SKM-1 treated with dmso at 0.1 percent for 144 hours (cell line): Measurements from ENCODE around the gene PGAP2.
"Not testable (repeated sequence)": the region's sequence is repeated elsewhere in the genome, so short reads cannot be mapped to it uniquely, and the experiment has no call there.

Experiments used
- DNase-seq: peaks from one replicate; lab custom pipeline; 2025; ENCODE audit not compliant: unreplicated experiment; lab: John Stamatoyannopoulos, UW

PGAP2 gene

DNA sequence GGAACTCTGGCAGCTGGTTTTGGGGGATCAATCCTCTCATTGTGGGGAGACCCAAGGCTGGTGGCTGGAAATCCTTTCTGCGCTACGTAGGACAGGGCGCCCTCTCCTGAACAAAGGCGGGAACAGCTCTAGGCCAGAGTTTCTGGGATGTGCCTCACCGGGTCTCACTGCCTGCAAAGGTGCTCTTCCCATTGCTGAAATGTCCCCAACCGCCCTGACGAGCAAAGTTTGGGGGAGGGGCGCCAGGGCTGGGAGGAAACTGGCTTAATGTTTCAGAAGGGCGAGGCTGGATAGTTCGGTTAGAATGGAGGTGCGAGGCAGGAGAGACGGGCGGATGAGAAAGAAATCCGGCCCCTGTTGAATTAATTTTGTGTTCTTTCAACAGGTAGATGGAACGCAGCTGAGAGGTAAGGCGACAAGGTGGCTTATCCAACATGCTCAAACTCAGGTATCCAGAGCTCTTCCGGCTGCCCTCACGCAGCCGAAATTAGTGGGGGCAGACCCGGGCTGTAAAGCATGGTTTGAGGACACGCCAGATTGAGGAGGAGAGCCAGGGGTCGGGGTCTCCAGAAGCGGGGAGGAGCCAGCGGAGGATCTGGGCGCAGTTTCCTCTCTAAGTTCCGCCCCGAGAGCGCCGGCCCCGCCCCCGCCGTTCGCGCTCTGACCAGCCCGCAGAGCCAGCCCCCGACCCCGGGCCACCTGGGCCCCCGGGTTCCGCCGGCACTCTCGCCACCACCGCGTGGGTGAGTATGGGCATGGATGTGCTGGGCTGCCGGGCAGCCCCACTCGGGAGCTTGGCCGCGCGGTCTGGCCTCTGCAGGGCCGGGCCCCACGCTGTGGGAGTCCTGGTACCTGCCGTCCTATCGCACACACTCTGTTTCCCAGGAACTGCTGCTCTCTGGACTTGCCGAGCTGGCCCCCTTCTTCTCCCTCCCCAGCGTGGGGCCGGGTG, at the start of gene PGAP2:
TSS of gene PGAP2 (plus strand) at position 652 of the 952 bp plus-strand sequence. CDS start 2,700 bp downstream, outside the sequence.
- DNase-seq, result peak; percentile 64

DNA sequence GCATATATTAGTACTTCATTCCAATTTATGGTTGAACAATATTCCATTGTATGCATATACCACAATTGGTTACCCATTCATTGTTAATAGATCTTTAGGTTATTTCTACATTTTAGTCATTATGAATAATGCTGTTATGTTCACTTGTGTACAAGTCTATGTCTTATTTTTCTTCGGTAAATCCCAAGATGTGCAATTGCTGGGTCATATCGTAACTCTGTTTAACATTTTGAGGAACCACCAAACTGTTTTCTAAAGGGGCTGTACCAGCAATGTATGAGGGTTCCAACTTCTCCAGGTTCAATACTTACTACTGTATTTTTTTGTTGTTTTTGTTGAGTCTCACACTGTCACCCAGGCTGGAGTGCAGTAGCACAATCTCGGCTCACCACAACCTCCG, 44.1 kb upstream of the PGAP2 start:
- no peak for DNase-seq

GRCh38 chr11:3766836-3767235, 41.5 kb upstream of the PGAP2 start:
- DNase-seq, result not testable (repeated sequence)

DNA sequence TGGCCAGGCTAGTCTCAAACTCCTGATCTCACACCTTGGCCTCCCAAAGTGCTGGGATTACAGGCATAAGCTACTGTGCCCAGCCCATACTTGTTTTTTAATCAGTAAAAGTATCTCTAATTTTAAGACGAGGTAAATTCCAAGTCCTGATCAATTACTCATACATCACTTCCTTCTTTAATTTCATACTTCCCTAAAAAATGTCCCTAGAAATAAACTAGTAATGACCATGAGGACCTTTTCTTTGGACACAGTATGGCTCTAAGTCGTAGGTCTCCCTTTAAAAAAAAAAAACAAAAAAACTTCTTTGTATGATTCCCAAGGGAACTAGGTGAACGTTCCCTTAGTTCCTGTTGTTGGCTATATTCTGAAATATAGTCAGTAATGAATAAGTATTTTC, 40.8 kb upstream of the PGAP2 start:
- no peak for DNase-seq

DNA sequence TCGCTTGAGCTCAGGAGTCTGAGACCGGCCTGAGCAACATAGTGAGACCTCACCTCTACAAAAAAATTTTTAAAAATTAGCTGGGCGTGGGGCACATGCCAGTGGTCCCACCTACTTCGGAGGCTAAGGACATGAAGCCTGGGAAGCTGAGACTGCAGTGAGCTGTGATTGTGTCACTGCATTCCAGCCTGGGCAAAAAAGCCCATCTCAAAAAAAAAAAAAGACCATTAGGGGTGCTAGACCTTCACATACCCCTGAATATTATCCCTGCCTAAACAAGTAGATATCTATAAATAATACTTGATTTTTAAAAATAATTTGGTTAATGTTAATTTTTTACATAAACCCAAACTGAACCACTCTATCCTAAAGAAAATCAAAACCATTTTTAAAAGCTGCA, 35.2 kb upstream of the PGAP2 start:
- no peak for DNase-seq

GRCh38 chr11:3775736-3776406, 32.5 kb upstream of the PGAP2 start:
- no peak for DNase-seq

GRCh38 chr11:3781423-3781822, 26.9 kb upstream of the PGAP2 start:
- DNase-seq, result no peak

DNA sequence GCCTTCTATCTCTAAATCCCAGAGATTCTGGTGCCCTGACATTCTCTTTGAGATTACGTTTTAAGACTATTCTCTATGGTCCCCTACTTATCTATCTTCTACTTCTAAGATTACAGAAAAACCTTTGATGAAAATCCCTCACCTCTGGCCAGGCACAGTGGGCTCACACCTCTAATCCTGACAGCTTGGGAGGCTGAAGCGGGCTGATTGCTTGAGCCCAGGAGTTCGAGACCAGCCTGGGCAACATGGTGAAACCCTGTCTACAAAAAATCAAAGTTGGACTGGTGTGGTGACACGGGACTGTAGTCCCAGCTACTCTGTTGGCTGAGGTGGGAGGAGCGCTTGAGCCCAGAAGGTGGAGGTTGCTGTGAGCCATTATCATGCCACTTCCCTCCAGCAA, 25.4 kb upstream of the PGAP2 start:
- DNase-seq, result no peak

GRCh38 chr11:3783611-3784010, 24.7 kb upstream of the PGAP2 start:
- DNase-seq, result no peak

DNA sequence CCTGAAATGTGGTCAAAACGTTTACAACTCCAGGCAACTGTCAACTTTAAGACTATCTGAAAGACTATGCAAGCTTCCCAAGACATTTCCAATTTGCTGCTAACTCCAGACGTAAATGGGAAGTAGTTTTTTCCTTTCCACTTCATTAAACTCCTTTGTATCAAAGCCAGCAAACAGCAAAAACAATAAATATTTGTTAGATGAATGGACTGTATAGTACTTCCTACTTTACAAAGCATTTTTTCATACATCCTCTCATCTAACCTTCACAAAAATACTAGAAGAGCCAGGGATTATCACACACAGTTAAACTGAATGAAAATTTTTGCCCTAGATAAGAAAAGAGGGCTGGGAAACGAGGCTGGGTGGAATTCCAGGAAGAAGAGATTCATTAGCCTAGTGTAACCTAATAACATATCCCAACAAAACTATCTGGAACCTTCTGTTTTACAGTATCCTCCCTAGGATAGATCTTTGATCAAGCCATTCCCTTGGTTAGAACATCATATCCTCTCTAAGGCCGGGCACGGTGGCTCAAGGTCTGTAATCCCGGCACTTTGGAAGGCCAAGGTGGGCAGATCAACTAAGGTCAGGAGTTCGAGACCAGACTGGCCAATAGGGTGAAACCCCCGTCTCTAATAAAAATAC, 21.5 kb upstream of the PGAP2 start:
- no peak for DNase-seq

DNA sequence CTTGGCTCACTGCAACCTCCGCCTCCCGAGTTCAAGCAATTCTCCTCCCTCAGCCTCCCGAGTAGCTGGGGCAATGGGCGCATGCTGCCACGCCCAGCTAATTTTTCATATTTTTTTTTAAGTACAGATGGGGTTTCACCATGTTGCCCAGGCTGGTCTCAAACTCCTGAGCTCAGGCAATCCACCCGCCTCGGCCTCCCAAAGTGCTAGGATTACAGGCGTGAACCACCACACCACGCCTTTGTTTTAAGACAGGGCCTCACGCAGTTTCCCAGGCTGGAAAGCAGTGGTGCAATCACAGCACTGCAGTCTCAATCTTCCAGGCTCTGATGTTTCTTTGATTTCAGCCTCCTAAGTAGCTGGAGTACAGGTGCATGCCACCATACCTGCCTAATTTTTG, 14.0 kb upstream of the PGAP2 start:
- not testable (repeated sequence) for DNase-seq

DNA sequence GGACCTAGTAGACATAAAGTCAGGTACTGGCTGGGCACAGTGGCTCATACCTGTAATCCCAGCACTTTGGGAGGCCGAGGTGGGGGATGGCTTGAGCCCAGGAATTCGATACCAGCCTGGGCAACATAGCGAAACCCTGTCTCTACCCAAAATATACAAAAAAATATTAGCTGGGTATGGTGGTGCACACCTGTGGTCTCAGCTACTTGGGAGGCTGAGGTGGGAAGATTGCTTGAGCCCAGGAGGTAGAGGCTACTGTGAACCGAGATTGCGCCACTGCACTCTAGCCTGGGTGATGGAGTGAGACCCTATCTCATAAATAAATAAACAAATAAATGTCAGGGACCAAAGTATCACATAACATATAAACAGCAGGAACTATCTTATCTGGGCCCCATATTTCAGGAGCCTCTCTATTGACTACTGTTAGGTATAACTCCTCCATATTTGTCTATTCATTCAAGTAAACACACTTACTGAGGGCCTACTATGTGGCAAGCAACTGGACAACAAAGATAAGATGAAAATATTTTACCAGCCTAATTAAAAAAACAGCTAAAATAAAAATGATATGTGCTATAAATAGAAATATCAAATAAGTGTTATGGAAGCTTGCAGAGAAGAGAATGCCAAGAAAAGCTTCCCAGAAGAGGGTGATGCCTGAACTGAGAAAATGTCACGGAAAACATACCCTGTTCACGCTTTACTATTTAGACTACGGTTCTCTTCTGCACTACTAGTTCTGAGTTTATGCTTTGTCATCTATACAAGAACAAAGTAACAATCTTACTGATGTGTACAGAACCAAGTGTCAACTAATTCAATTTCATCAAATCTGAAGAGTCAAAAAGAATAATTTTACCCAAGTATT, 13.0 kb upstream of the PGAP2 start:
- DNase-seq, result no peak

- DNase-seq, result no peak
Measured at GRCh38 chr11:3796002-3796311, 12.4 kb upstream of the PGAP2 start.

- no peak for DNase-seq
Measured at GRCh38 chr11:3796346-3796745, 12.0 kb upstream of the PGAP2 start.

- DNase-seq, result no peak
Measured at GRCh38 chr11:3796801-3797328, 11.5 kb upstream of the PGAP2 start.

- peak; percentile 99 for DNase-seq
Measured at GRCh38 chr11:3797329-3798090, 10.8 kb upstream of the PGAP2 start, which contains the start of gene NUP98. Gene NUP98 (minus strand): TSS chr11:3797554. CDS start chr11:3782117, 15,437 bp downstream.

DNA sequence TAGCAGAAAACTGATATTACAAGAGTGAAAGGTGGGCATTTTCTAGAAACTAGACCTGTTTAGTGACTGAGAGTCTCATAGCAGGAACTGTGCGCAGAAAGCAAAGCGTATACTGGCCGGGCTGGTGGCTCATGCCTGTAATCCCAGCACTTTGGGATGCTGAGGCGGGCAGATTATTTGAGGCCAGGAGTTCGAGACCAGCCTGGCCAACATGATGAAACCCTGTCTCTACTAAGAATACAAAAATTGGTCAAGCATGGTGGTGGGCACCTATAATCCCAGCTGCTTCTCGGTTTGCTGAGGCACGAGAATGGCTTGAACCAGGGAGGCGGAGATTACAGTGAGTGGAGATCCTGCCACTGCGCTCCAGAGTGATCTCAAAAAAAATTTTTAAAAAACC, 9.2 kb upstream of the PGAP2 start:
- DNase-seq, result no peak

DNA sequence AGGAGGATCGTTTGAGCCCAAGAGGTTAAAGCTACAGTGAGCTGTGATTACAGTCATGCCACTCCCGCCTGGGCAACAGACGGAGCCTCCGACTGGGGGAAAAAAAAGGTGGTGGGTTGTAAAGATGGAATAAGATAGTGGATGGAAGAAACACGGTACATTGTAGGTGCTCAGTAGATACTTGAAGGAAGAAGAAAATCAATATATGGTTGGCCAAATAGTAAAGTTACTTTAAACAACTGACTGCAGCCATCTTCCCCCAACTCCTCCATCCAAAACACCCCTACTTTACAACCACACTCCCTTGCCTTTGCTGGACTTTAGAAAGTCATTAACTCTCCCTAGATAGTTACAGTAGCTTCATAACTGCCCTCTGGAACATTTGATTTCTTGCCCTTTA, 8.5 kb upstream of the PGAP2 start:
- DNase-seq, result no peak

DNA sequence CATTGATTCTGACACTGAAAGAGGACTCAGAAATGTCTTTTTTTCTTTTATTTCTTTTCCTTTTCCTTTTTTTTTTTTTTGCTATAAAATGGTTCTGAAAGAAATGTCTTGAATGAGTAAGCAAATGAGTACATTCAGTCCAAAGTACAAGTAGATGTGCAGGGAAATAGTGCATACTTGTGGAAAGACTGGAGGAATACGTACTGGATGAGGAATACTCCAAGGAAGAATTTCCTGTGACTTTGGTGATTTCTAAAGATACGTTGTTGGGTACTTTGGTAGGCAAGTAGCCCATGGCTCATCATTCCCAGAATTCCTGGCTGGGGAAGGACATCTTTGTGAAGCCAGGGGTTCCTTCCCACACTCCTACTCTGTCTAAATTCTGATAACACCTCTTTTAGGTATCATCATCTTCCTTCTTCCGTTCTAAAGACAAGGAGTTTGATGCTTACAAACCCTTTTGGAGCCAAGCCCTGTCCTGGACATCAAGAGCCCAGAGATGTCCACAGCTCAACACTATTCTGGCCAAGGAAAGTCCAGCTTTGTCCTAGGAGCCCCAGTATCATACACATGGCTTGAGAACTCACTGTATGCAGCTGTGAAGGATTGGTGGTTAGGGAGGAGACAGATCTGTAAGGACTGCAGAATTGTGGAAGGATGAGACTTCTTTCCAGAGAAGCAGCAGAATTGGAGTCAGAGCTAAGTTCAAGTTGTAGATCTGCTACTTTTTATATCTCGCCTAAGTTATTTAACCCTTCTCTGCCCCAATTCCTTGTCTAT, 6.2 kb upstream of the PGAP2 start:
- no peak for DNase-seq
